ENCODE results near the gene TPR.

TPR gene

DNA sequence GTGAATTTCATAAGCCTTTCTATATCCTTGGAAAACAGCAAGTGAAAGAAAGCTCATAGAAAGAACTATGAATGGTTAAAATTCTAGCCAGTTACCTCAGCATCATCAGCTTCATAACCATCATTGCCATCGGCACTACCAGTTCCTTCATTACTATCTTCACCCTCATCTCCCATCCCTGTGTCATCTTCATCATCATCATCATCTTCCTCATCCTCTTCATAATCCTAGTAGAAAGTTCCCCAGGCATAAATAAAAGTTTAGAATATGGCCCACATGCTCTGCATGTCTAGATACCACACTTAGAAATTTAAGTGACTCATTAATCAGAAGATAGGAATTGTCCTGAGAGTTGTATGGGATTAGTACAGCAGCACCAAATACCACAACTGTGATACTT is 49.0 kb downstream of the TPR start:
- no peak for DNase-seq

DNA sequence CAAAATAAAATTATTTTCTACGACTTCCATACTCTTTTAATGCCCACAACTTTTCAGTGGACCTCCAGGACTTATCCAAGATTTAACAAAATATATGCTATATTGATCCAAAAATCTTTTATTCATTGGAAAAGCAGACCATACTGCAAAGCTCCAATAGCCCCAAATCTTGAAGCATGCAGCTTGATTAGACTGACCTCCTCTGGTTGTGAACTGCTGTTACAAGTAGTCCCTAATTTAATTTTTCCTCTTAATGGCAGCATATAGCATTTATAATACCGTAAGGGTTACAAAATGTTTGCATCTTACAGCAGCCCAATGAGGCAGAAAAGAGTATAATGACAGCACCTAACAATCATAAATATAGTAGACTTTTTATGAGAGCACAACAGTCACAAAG is 49.8 kb downstream of the TPR start:
- no peak for DNase-seq

DNA sequence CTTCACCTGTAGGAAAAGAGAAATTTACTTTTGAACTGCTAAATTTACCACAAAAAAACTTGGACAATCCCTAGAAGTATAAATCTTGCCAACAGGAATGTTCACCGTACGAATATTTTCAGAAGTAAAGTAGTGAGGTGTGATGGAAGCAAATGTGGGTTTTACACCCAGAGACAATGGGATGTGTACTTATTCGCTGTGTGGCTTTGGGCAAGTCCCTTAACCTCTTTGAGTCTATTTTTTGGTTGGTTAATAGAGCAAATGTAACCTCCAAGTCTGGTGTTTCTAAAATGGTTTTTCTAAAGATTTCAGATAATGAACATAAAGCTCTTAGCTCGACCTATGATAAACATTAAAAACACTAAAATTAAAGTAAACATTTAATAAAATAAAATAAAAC is 51.2 kb downstream of the TPR start:
- no peak for DNase-seq

DNA sequence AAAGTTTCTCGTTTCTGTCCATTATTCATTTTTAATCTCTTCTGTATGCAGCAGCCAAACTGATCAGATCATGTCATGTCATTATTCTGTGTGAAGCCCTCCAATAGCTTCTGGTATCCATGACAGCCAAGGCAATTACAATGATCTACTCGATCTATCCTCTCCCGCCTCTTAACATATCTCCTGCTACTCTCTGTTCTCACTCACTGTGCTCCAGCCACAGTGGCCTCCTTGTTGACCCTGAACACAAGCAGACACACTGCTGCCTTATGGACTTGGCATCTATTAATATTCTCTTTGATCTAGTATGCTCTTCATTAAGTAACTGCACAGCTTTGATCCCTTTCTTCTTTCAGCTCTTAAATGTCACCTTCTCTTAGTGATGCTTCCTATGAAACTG is 59.5 kb downstream of the TPR start:
- DNase-seq: no peak

DNA sequence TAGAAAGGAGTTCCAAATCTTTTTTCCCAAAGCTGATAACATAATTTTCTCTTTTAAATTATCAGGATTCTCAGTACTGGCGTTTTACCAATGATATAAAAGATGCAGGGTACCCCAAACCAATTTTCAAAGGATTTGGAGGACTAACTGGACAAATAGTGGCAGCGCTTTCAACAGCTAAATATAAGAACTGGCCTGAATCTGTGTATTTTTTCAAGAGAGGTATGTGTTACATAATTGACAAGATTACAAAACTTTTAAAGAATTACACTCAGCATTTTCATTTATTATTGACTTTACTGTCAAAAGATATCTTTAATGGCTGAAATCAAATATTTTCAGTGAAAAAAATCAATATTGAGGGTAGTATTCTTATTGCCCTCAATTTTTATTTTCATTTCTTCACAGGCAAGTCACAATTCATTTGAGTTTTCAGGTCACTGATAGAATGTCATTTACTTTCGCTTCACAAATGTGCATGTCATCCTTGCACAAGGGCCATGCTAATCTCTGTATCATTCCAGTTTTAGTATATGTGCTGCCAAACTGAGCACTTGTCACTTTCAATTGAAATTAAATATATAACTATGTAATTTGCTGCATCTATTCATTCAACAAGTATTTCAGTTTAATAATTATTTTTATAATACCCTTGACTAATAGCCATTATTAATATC is 63.5 kb downstream of the TPR start:
- no peak for DNase-seq

DNA sequence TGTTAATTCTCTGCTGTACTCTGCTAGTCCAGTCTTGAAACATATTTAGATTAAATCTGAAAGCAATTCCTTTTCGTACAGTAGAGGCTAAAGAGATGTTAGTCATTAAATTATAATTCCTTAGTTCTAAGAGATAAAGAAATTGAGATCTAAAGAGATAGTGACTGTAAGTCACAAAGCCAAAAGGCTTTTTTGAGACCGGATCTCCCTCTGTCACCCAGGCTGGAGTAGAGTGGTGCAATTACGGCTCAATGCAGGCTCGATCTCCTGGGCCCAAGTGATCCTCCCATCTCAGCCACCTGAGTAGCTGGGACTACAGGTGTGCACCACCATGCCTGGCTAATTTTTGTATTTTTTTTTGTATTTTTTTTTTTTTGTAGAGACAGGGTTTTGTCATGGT is 64.7 kb downstream of the TPR start:
- DNase-seq: no peak

DNA sequence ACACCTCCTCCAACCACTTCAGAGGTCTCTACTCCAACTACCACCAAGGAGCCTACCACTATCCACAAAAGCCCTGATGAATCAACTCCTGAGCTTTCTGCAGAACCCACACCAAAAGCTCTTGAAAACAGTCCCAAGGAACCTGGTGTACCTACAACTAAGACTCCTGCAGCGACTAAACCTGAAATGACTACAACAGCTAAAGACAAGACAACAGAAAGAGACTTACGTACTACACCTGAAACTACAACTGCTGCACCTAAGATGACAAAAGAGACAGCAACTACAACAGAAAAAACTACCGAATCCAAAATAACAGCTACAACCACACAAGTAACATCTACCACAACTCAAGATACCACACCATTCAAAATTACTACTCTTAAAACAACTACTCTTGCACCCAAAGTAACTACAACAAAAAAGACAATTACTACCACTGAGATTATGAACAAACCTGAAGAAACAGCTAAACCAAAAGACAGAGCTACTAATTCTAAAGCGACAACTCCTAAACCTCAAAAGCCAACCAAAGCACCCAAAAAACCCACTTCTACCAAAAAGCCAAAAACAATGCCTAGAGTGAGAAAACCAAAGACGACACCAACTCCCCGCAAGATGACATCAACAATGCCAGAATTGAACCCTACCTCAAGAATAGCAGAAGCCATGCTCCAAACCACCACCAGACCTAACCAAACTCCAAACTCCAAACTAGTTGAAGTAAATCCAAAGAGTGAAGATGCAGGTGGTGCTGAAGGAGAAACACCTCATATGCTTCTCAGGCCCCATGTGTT is 66.6 kb downstream of the TPR start:
- DNase-seq: no peak

DNA sequence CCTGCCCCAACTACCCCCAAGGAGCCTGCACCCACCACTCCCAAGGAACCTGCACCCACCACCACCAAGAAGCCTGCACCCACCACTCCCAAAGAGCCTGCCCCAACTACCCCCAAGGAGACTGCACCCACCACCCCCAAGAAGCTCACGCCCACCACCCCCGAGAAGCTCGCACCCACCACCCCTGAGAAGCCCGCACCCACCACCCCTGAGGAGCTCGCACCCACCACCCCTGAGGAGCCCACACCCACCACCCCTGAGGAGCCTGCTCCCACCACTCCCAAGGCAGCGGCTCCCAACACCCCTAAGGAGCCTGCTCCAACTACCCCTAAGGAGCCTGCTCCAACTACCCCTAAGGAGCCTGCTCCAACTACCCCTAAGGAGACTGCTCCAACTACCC is 67.6 kb downstream of the TPR start:
- DNase-seq: no peak

DNA sequence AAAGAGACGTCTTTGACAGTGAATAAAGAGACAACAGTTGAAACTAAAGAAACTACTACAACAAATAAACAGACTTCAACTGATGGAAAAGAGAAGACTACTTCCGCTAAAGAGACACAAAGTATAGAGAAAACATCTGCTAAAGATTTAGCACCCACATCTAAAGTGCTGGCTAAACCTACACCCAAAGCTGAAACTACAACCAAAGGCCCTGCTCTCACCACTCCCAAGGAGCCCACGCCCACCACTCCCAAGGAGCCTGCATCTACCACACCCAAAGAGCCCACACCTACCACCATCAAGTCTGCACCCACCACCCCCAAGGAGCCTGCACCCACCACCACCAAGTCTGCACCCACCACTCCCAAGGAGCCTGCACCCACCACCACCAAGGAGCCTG is 68.5 kb downstream of the TPR start:
- no peak for DNase-seq

DNA sequence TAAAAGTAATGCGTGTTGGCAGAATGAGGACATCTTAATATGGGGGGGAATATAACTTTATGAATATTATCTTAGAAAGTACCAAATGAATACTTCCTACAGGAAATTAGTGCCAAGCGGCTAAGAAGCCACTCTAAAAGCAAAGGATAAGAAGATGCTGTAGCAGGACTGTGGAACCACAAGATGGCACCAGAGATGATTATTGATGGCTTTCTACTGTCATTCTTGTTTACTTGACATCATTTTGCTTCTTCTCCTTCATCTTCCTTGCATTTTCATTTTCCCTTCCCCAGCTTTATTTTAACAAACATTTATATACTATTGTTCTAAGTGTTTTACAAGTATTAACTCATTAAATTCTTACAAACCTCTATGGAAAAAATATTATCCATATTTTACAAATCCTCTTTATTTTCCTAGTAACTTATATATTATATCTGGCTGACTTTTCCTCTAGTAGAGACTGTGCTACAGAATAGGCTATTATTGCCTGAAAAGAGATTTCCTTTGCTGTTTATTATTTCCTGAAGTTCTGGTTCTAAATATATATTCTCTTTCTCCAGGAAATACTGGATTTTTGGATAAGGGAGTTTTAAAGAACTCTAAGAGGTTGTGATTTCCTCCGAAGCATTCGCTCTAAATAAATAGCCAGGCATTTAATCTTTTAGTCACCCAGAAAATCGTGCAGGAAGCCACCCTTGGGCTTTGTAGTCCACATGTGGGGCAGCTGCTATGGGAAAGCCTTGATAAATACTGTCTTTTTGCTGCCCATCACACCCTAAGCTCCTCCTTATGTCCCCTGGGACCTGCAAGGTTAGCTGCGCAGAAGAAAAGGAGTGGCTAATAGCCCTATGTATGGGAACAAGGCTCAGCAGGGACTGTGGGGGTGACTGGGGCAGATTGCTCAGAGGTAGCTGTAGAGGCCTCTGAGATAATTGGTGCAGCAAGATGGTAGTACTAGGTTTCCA is 69.8 kb downstream of the TPR start:
- no peak for DNase-seq

DNA sequence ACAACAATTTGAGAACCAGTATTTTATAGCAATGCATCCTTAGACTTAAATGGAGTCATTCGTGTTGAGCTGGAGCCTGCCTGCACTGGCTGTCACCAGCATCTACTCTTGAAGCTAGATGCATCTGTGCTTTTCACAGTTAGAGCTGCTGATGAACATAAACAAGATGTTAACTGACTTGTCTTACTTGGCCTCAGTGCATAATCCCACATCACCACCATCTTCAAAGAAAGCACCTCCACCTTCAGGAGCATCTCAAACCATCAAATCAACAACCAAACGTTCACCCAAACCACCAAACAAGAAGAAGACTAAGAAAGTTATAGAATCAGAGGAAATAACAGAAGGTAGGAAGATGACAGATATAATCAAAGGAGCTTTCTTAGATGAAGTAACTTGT is 71.1 kb downstream of the TPR start:
- DNase-seq: no peak

DNA sequence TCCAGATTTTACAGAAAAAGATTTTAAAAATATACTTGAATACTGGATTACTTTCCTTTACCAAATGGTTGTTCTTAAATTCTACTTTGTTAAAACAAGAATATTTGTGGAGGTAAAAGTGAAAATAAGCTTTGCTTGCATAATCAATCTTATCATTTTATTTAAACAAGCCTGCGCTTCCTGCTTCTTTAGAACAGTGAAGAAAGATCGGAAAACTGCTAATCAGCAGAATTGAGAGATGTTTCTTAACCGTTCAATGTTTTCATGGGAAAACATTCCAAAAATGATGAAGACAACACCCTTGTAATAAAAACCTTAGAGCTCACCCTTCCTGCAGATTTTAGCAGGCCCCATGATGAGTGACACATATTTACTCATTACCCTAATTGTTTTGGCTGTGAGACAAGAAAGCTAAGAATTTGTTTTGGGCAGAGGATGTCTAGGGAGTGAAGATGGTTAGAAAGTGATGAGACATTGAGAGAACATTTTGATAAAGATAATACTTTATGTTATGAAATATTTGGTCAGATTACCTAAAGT is 72.6 kb downstream of the TPR start:
- DNase-seq: no peak

DNA sequence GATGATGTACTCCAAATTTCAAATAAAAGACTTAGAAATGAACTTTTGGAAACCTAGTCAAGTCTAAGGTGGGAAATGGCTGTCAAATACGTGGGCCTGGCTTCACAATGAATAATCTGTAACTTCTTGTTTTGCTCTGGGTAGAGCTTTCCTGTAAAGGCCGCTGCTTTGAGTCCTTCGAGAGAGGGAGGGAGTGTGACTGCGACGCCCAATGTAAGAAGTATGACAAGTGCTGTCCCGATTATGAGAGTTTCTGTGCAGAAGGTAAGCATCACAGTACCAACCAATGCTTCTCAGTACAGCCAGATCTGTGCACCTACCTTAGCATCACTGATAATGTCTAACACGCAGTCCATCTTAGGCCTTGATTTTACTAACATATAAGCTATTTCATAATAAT is 73.6 kb downstream of the TPR start:
- no peak for DNase-seq

DNA sequence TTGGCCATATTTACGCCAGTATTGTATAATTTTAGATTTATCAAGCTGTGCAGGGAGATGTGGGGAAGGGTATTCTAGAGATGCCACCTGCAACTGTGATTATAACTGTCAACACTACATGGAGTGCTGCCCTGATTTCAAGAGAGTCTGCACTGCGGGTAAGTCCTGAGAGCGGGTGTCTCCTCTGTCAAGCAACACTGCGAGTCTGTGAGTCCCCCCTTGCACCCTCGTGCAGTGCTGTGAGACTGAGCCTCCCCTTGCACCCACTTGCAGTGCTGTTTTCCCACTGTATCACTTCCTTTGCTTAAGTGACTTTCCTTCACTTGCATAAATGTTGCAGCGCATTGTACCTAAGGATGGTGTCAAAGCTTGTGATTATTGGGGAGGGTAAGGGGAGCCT is 75.0 kb downstream of the TPR start:
- no peak for DNase-seq

DNA sequence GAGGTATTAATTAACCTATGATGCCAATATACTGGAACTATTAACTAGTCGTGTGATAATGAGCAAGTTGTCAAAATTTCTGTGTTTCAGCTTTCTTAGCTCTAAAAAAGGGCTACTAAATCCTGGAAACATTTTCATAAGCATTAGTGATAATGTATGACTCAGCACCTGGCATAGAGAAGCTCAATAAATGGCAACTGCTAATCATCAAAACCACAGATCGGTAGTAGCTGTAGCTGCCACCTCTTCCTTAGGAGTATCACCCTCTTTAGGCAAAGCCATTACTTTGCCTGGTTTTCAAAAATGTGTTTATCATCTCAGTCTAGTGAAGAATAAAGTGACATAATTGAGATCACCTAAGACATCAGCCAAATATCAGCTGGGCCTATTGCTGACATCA is 75.5 kb downstream of the TPR start:
- no peak for DNase-seq

DNA sequence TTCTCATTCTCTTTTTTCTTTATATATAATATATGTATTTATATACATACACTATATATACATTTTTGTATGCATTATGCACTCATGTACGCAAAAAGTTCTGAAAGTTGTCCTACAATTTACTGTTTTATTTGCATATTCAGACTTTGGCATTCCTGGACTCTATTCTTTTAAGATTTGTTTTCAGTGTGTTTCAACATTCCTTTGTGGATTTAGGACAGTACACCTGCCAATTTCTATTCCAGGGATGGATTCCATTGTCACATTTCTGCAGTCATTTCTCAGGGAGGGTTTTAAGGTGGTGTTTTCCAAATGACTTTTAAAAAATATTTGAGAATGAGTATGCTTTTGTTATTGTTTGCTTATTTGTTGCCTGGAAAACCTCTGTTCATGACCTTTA is 76.2 kb downstream of the TPR start:
- no peak for DNase-seq

DNA sequence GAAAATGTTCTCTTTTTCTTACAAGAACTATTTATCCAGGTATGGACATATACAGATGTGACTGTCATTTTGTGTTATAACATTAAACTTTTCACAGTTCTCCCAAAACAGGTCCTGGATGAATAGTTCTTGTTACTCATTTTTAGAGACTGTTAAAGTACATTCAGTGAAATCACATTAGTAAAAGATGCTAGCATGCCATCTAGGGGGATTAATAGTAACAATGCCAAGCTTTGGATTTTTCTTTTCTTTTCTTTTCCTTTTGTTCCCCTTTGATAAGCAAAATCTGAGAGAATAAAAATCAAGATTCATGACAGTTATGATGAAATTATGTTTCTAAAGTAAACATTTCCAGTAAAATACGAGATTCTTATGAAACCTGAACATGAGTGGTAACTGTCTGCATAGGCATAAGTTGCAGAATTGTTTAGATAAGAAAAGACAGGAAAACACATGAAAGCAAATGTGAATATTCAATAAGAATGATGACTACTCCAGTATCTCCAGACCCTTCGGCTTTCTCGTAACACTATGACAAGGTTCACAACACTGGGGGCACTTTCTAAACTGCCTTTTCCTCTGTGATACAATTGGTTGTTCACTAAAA is 77.5 kb downstream of the TPR start:
- DNase-seq: no peak

DNA sequence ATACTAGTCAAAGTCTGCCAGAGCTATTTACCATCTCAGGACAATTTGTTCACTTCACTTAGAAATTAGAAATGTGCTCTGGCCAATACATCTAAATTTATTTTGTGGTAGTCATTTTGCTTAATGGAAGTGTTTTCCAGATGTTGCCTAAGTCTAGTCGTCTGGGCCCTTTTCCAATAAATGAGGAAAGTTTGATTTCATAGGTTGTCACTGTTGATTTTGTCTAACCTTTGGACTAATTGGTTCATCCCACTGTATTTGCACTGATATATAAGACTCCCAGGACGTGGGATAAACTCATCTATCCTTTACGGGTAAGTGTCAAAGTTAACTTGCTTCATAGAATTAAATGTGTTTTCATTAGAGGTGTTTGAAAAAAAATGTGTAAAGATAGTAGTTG is 79.1 kb downstream of the TPR start, which contains the start of gene PRG4:
TSS of gene PRG4 (plus strand) at position 300 of the 400 bp plus-strand sequence.
- no peak for DNase-seq

DNA sequence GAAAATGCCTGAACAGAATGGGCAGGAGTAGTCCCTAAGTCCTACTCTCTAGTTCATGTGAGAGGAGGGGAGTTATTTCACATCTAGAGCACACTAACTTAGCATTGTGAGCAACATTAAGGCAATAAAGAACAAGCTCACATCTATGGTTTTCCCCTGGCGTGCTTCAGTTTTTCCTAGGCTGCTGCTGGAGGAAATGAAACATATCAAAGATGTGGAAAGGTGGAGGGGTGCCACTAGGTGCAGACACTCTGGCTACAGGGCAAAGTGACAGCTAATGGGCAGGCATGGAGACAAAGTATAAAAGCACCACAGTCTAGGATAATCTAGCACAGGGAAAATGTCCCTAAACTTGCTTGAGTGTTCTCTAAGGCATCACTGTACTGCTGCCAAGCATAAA is 82.2 kb downstream of the TPR start:
- DNase-seq: no peak

DNA sequence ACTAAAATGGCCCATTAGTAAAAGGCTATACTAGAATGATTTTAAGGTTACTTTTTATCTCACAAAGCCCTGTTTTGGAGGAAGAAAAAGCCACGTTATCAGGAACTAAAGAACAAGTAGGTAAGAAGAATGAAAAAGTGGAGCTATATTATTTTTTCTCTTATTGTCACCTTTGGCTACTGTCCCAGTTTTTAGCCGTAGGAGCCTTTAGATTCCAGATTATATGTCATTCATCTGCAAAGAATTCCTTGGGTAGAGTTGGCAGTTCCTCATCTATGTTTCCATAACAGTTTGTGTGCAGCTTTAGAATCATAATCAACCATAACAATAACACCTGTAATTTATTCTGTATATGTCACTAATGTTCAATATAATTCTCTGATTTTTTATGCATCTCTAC is 83.8 kb downstream of the TPR start:
- DNase-seq: no peak

DNA sequence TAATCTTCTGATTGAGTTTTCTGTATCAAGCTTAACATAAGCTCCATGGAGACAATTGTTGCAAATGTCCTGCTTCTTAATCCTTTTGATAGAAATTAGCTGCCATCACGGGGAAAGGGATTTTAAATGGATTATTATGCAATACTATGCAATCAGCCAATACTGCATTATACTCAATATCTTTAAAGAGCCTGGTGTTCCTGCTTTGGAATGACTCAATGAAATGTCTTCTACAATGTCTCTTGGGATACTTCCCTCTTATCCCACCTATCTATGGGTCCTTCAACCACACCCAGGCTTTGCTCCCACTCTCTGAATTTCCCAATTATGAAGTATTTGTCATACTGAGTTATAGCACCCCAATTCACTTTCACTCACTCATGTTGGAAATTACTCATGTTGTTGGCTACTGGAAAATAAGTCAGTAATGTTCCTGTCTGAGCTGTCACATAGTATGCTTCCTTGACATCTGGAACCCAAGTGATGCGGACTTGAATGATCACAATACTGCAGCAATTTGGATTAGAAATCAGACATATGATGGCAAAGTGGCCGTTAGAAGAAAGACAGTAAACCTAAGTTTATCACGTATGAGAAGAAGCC is 85.0 kb downstream of the TPR start:
- DNase-seq: no peak

DNA sequence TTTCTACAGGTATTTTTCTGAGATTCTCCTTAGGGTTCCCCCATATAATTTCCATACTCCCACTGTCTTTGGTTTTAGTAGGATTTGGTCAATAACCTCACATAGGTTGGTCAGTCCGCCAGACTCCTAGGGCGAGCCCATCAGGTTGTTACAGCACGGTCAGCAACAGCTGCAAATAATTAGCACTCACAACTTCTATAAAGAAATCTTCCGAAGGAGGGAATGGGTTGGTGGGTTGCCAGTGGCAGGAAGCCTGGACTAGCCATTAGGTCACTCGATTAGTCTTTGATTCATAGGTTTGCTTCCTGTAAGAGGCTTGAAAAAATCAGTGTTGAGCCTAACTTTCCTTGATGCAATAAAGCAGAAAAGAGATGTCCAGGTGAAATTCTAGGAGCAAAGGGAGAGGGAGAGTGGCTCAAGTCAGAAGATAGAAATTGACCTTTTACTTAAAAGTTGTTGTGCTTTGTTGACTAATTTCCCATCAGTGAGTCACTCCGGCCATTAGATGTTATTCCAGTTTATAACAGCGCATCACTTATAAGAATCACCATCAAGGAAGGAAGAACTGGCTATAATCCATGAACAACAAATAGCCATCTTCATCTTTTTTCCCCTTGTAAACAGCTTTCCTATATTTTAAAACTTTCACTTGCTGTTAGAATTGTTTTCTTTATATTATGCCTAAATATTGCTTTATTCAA is 88.3 kb downstream of the TPR start:
- DNase-seq: no peak
